NCI-H1417 treated with DMSO at 0.1 percent for 48 hours (cell line): ENCODE results near the gene BFAR.
"Not testable (repeated sequence)": the region's sequence is repeated elsewhere in the genome, so short reads cannot be mapped to it uniquely, and the experiment has no call there.

Source experiments
- DNase-seq: peaks from one replicate; lab custom pipeline; 2025; lab: John Stamatoyannopoulos, UW

The BFAR gene

GRCh38 chr16:14636179-14636950 lies 3.6 kb downstream of the BFAR start:
- DNase-seq: not testable (repeated sequence)

GRCh38 chr16:14636951-14637240 lies 4.1 kb downstream of the BFAR start:
- not testable (repeated sequence) for DNase-seq

GRCh38 chr16:14640538-14640937 lies 7.8 kb downstream of the BFAR start:
- DNase-seq: no peak

GRCh38 chr16:14641206-14641605 lies 8.5 kb downstream of the BFAR start:
- no peak for DNase-seq

- no peak for DNase-seq
Observed at GRCh38 chr16:14641926-14642325, 9.2 kb downstream of the BFAR start.

- no peak for DNase-seq
Observed at GRCh38 chr16:14649816-14650215, 17.1 kb downstream of the BFAR start.

- no peak for DNase-seq
Observed at GRCh38 chr16:14650629-14651028, 17.9 kb downstream of the BFAR start.

- DNase-seq: no peak
Observed at GRCh38 chr16:14652726-14653125, 20.0 kb downstream of the BFAR start.

GRCh38 chr16:14658063-14658462 lies 25.3 kb downstream of the BFAR start:
- no peak for DNase-seq

- no peak for DNase-seq
Observed at GRCh38 chr16:14667347-14668266, 34.9 kb downstream of the BFAR start.

- DNase-seq: no peak
Observed at GRCh38 chr16:14668556-14669223, 35.9 kb downstream of the BFAR start.

- no peak for DNase-seq
Observed at GRCh38 chr16:14669776-14670175, 37.0 kb downstream of the BFAR start.

GRCh38 chr16:14672403-14672971 lies 39.7 kb downstream of the BFAR start:
- no peak for DNase-seq

GRCh38 chr16:14676633-14677032 lies 43.9 kb downstream of the BFAR start:
- DNase-seq: no peak

GRCh38 chr16:14677627-14678026 lies 44.9 kb downstream of the BFAR start:
- DNase-seq: no peak

GRCh38 chr16:14678748-14679497 lies 46.2 kb downstream of the BFAR start:
- no peak for DNase-seq

- DNase-seq: not testable (repeated sequence)
Observed at GRCh38 chr16:14680396-14680795, 47.6 kb downstream of the BFAR start.

- DNase-seq: no peak
Observed at GRCh38 chr16:14681115-14681514, 48.4 kb downstream of the BFAR start.

- no peak for DNase-seq
Observed at GRCh38 chr16:14682121-14682520, 49.4 kb downstream of the BFAR start.

GRCh38 chr16:14685870-14686793 lies 53.4 kb downstream of the BFAR start:
- not testable (repeated sequence) for DNase-seq
